Renal cortical epithelial cell (primary cell): ENCODE results near the gene HLA-DQA1. TPM values are rescaled to one million over a fixed set of nuclear protein-coding genes. Genes with fewer than 3 reads are reported as not detected.

ENCODE experiments used
- total RNA-seq: library from RNA; depleted of rRNA; stranded (reverse); fragments of >200 nt; gene quantifications from 2 replicates; pipeline ENCODE4 v1.2.3, GENCODE V29; 2014

Gene HLA-DQA1
- total RNA-seq, 1 donor from 2014 or later = not detected

Other genes starting within 250 kb of the HLA-DQA1 start
- gene BTNL2, start 230.2 kb upstream of the HLA-DQA1 start, total RNA-seq = not detected in 2 replicates
- gene HLA-DRA, start 197.5 kb upstream of the HLA-DQA1 start, total RNA-seq = 0.52 and 0.70 TPM in 2 replicates
- gene HLA-DRB5, start 107.1 kb upstream of the HLA-DQA1 start, total RNA-seq = 0.20 and 0.87 TPM in 2 replicates
- gene HLA-DRB1, start 47.6 kb upstream of the HLA-DQA1 start, total RNA-seq = 0.99 and 18.2 TPM in 2 replicates
- 1.8 and 28.0 TPM in 2 replicates for gene HLA-DQB1, start 29.3 kb downstream of the HLA-DQA1 start, total RNA-seq
- gene HLA-DQA2, start 104.0 kb downstream of the HLA-DQA1 start, total RNA-seq = not detected in 2 replicates
- gene HLA-DQB2, start 126.1 kb downstream of the HLA-DQA1 start, total RNA-seq = not detected in 2 replicates
- gene HLA-DOB, start 179.6 kb downstream of the HLA-DQA1 start, total RNA-seq = under 0.01 TPM in 1 of 2 replicates, not detected in the other
- 14.1 and 14.4 TPM in 2 replicates for gene TAP2, start 201.3 kb downstream of the HLA-DQA1 start, total RNA-seq
- gene PSMB8, start 206.6 kb downstream of the HLA-DQA1 start, total RNA-seq = 39.7 and 82.3 TPM in 2 replicates
- gene TAP1, start 216.3 kb downstream of the HLA-DQA1 start, total RNA-seq = 57.6 and 124 TPM in 2 replicates
- gene PSMB9, start 216.8 kb downstream of the HLA-DQA1 start, total RNA-seq = 8.3 and 52.1 TPM in 2 replicates